ENCODE results near the gene PHC2. TPM values are rescaled to one million over a fixed set of nuclear protein-coding genes. Genes with fewer than 3 reads are reported as not detected.
A peak's percentile ranks its signal among the peaks of the same experiment; 100 is the strongest.

PHC2 gene
- polyA plus RNA-seq, 1 donor = 58.2 TPM

DNA sequence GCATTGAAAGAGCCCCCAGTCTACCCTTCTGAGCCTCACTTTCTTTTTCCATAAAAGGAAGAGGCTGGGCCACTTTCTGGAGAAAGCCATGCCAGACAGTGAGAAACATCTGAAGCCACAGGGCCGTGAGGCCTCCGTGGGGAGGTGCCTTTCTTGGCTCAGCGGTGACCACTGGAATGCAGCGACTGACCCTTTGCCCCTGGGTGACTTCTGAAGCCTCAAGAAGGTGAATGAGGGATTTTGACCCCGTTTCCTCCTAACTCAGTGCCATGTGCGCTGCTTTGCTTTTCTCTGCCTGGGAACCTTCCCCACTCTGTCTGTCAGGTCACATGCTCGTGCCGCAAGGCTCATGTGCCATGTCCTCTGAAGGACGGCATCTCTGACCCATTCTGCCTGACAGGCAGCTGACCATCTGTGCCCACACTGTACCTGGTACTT lies 65.3 kb downstream of the PHC2 start:
- Histone ChIP-seq H3K27ac (ENCODE audit: low read length) (peak overlapping the region; percentile 83), H3K27me3 (ENCODE audit: control insufficient read depth, insufficient read depth, low read length) (no peaks in the 10 kb centered on the region), H3K9me3 (ENCODE audit: control insufficient read depth, low read depth, low read length) (no peaks in the 10 kb centered on the region), H3K4me3 (ENCODE audit: low read length) (no peak overlapping the region), H3K4me1 (ENCODE audit: control insufficient read depth, insufficient read depth, low read length) (peaks cover 17% of the 10 kb centered on the region), H3K36me3 (ENCODE audit: control insufficient read depth, insufficient read depth, low read length) (no peaks in the 10 kb centered on the region)
- no peak for DNase-seq
- WGBS (ENCODE audit: insufficient coverage, low lambda C conversion rate) = no CpG with 5 or more reads among the region's 9 CpGs

DNA sequence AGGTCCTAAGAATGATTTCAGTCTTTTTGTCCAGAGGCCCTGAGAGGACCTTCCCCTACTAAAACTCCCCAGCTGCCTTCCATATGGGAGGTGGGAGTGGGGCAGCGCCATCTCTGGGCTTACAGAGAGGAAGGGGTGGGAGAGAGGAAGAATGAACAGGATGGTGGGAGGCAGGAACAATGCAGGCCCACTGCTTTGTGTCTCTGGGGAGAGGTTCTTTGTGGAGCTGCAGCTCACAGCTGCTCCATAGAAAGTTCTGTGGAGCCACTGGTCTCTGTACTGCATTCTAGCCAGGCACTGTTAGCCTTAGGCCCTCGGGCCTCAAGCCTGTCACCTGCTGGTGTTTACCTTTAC lies 66.4 kb downstream of the PHC2 start:
- Histone ChIP-seq H3K4me3 (ENCODE audit: low read length) (no peak overlapping the region), H3K36me3 (ENCODE audit: control insufficient read depth, insufficient read depth, low read length) (no peaks in the 10 kb centered on the region), H3K4me1 (ENCODE audit: control insufficient read depth, insufficient read depth, low read length) (peaks cover 17% of the 10 kb centered on the region), H3K27ac (ENCODE audit: low read length) (peak overlapping the region; percentile 83), H3K9me3 (ENCODE audit: control insufficient read depth, low read depth, low read length) (no peaks in the 10 kb centered on the region), H3K27me3 (ENCODE audit: control insufficient read depth, insufficient read depth, low read length) (no peaks in the 10 kb centered on the region)
- no CpG with 5 or more reads among the region's 2 CpGs for WGBS (ENCODE audit: insufficient coverage, low lambda C conversion rate)
- DNase-seq = no peak

DNA sequence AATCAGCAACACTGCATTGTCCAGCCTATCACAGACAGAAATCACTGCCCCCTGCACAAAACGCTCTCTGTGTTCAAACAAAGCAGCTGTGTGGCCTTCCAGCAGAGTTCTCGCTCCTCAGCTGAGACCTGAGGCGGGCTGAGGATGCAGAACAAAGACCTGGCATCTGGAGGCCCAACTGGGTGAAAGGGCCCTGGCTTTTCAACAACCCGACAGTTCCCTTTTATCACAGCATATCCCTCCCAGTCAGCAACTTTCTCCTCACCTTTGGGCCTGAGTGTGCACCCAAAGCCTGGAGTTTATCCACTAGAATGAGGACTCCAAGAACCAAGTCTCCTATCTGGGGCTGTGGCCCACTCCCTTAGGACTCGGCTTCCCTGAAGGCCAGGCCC lies 67.4 kb downstream of the PHC2 start:
- Histone ChIP-seq H3K36me3 (ENCODE audit: control insufficient read depth, insufficient read depth, low read length) (no peaks in the 10 kb centered on the region), H3K9me3 (ENCODE audit: control insufficient read depth, low read depth, low read length) (no peaks in the 10 kb centered on the region), H3K27me3 (ENCODE audit: control insufficient read depth, insufficient read depth, low read length) (no peaks in the 10 kb centered on the region), H3K27ac (ENCODE audit: low read length) (peak overlapping the region; percentile 83), H3K4me1 (ENCODE audit: control insufficient read depth, insufficient read depth, low read length) (peaks cover 17% of the 10 kb centered on the region), H3K4me3 (ENCODE audit: low read length) (no peak overlapping the region)
- DNase-seq = no peak
- no CpG with 5 or more reads among the region's 5 CpGs for WGBS (ENCODE audit: insufficient coverage, low lambda C conversion rate)

DNA sequence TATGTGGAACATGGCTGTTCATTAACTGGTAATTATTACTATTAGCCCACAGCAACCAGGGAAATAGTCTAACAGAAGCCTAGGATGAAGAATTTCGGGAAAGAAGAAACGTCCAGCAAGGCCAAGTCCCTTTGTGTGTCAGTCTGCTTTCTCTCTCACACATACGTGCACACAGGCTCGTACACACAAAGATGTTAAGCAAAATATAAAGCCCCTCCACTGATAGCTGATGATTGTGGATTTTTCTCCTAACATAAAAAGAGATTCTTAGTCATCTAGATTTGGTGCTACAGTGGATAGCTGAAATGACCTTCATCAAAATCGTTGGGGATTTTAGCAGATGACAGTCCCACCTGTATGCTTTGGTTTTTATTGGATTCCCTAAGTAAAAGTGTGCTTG lies 67.9 kb downstream of the PHC2 start:
- no CpG with 5 or more reads among the region's 5 CpGs for WGBS (ENCODE audit: insufficient coverage, low lambda C conversion rate)
- H3K27ac ChIP-seq (ENCODE audit: low read length) = peak overlapping the region; percentile 83
- no peak overlapping the region for H3K4me3 ChIP-seq (ENCODE audit: low read length)
- peaks cover 17% of the 10 kb centered on the region for H3K4me1 ChIP-seq (ENCODE audit: control insufficient read depth, insufficient read depth, low read length)
- H3K36me3 ChIP-seq (ENCODE audit: control insufficient read depth, insufficient read depth, low read length) = no peaks in the 10 kb centered on the region
- DNase-seq = no peak
- H3K27me3 ChIP-seq (ENCODE audit: control insufficient read depth, insufficient read depth, low read length) = no peaks in the 10 kb centered on the region
- no peaks in the 10 kb centered on the region for H3K9me3 ChIP-seq (ENCODE audit: control insufficient read depth, low read depth, low read length)

DNA sequence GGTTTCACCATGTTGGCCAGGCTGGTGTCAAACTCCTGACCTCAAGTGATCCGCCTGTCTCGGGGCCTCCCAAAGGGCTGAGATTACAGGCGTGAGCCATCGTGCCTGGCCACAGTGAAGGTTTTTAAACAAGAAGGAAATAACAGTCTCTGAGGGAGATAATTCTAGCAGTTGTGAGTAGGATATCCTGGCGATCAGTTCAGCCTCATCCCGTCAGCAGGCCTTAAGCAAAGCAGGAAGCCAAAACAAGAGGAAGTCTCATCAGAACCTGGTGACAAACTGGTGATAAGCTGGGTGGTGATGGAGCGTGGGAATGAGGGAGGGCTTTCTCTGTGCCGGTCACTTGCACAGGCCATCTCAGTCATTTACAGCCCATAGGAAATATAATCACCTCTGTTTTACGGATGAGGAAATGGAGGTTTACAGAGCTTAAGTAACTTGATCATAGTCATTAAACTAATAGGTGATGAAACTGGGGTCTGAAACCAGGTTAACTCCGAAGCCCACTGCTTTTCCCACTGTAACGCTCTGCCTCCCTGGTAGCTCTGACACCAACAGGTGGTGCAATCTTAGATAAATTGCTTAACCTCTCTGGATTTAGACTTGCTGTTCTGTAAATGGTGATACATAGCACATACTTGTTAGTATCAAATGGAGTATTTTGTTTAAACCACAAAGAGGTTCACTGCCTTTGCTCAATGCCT lies 69.2 kb downstream of the PHC2 start:
- WGBS (ENCODE audit: insufficient coverage, low lambda C conversion rate) = 93% methylated on average over 3 of the region's 11 CpGs

DNA sequence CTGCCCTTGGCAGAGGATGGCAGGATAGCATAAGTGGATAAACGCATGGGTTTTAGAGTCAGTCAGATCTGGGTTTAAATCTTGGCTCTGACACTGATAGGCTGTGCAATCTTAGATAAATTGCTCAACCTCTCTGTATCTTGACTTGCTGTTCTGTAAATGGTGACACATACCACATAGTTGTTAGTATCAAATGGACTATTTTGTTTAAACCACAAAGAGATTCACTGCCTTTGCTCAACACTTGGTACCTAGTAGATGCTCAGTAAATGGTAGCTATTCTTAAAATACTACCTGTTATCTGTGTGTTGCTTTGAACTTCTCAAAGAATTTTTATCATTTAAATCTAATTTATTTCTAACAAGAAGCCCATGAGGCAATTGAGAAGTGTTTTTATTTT lies 70.5 kb downstream of the PHC2 start:
- Histone ChIP-seq H3K27ac (ENCODE audit: low read length) (no peak overlapping the region), H3K27me3 (ENCODE audit: control insufficient read depth, insufficient read depth, low read length) (no peaks in the 10 kb centered on the region), H3K4me1 (ENCODE audit: control insufficient read depth, insufficient read depth, low read length) (peaks cover 17% of the 10 kb centered on the region), H3K4me3 (ENCODE audit: low read length) (no peak overlapping the region), H3K36me3 (ENCODE audit: control insufficient read depth, insufficient read depth, low read length) (peaks cover 3% of the 10 kb centered on the region), H3K9me3 (ENCODE audit: control insufficient read depth, low read depth, low read length) (no peaks in the 10 kb centered on the region)
- WGBS (ENCODE audit: insufficient coverage, low lambda C conversion rate) = no CpG with 5 or more reads among the region's 1 CpG
- DNase-seq = no peak

More for the DNA sequence above, 69.2 kb downstream of the PHC2 start:
- Histone ChIP-seq H3K27me3 (ENCODE audit: control insufficient read depth, insufficient read depth, low read length) (no peaks in the 10 kb centered on the region), H3K27ac (ENCODE audit: low read length) (no peak overlapping the region), H3K9me3 (ENCODE audit: control insufficient read depth, low read depth, low read length) (no peaks in the 10 kb centered on the region), H3K4me1 (ENCODE audit: control insufficient read depth, insufficient read depth, low read length) (peaks cover 17% of the 10 kb centered on the region), H3K36me3 (ENCODE audit: control insufficient read depth, insufficient read depth, low read length) (no peaks in the 10 kb centered on the region), H3K4me3 (ENCODE audit: low read length) (no peak overlapping the region)
- no peak for DNase-seq

DNA sequence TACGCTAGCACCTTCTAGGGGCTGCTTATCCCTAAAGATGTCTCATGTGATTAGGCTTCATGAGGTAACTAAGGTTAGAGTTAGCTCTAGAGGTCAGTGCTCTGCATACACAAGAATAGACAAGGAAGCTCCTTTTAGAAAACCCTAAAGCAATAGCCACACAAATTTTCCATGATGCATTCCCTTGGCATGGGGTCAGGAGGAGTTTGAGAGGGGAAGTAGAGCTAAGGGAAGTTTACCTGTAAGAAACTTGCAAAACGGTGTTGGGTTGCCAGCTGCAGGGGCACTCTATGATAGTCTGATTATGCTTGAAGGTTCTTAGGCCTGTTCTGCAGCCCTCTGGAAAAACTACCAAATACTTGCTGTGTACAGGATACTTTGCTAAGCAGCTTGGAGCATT lies 71.0 kb downstream of the PHC2 start:
- Histone ChIP-seq H3K9me3 (ENCODE audit: control insufficient read depth, low read depth, low read length) (no peaks in the 10 kb centered on the region), H3K27ac (ENCODE audit: low read length) (no peak overlapping the region), H3K36me3 (ENCODE audit: control insufficient read depth, insufficient read depth, low read length) (peaks cover 5% of the 10 kb centered on the region), H3K4me3 (ENCODE audit: low read length) (no peak overlapping the region), H3K27me3 (ENCODE audit: control insufficient read depth, insufficient read depth, low read length) (no peaks in the 10 kb centered on the region), H3K4me1 (ENCODE audit: control insufficient read depth, insufficient read depth, low read length) (peaks cover 16% of the 10 kb centered on the region)
- WGBS (ENCODE audit: insufficient coverage, low lambda C conversion rate) = no CpG with 5 or more reads among the region's 2 CpGs
- DNase-seq = no peak

DNA sequence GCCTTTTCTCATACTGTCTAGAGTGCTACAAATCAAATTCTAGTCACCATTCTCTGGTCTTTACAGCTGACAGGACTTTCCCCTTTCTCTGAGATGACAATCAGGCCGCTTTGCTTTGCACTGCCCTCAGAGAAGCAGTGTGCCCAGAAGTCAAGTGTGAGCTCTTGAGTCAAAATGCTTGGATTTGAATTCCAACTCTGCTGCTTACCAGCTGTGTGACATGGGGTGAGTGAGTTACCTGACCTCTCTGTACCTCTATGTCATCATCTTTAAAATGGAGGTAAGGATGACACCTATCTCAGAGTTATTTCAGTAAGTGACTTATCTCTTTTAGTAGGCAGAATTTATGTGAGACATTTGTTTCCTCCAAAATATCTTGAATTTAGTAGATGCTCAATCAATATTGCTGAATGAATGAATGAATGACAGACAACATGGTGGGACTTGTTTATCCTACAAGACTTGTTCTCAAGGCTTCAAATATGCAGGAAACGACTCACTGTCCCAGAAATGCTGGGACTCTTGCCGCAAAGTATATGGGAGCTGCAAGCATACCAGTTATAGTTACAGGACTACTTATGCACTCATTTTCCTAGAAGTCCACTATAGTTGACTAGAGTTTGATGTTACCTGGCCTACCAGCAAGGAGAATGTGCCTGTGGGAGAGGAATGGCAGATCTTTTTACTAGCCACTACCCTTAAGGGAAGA lies 71.9 kb downstream of the PHC2 start:
- Histone ChIP-seq H3K27me3 (ENCODE audit: control insufficient read depth, insufficient read depth, low read length) (no peaks in the 10 kb centered on the region), H3K9me3 (ENCODE audit: control insufficient read depth, low read depth, low read length) (no peaks in the 10 kb centered on the region), H3K4me3 (ENCODE audit: low read length) (no peak overlapping the region), H3K36me3 (ENCODE audit: control insufficient read depth, insufficient read depth, low read length) (peaks cover 12% of the 10 kb centered on the region), H3K4me1 (ENCODE audit: control insufficient read depth, insufficient read depth, low read length) (peaks cover 9% of the 10 kb centered on the region), H3K27ac (ENCODE audit: low read length) (no peak overlapping the region)
- WGBS (ENCODE audit: insufficient coverage, low lambda C conversion rate) = no CpG with 5 or more reads among the region's 3 CpGs
- DNase-seq = no peak

DNA sequence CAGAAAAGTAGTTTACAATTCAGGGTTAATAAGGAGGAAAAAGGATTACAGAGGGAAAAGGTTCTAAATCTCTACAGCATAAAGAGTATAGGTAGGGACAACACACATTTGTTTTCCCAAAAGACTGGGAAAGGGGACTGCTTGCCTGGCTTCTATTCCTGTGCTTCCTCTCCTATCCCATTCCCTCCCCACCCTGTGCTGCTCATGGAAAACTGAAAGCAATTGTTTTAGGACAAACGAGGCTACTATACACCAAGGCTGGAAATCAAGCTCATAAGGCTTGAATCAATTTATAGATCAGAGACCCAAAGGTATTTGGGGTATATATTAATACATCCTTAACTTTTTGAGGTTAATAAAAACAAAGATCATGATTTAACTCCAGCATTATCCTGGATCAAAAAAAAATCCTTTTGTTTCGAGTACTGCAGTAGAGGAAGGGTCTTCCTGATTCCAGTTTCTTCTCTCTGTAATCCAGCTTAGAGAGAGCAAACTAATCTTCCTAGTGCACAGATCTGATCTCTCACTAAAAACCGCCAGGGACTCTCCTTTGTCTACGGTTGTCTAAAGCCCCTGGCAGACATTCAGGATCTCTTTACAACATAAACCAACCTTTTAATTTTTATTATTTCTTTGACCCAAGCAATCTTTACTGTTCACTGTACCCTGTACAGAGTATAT lies 72.6 kb downstream of the PHC2 start:
- no peak overlapping the region for H3K27ac ChIP-seq (ENCODE audit: low read length)
- no peak for DNase-seq
- no CpG with 5 or more reads among the region's 4 CpGs for WGBS (ENCODE audit: insufficient coverage, low lambda C conversion rate)

DNA sequence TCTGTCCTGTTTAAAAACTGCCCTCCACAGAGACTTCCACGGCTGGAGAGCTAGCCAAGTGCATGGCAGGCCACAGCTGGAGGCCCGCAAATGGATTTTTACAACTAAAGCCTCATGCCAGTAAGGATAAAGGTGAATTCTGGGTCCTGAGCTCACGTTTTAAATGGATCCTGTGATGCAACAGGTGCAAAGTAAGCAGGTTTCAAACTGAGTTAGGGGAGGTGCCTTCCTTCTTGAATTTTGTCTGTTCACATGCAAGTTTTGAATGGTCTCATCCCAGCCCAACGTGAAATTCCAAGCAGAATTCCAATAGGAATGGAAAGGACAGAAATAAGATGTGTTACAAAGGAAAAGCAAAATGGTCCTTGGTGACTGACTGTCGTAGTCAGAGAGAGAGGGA lies 73.8 kb downstream of the PHC2 start:
- H3K4me3 ChIP-seq (ENCODE audit: low read length) = no peak overlapping the region
- WGBS (ENCODE audit: insufficient coverage, low lambda C conversion rate) = 100% methylated on average over 1 of the region's 5 CpGs
- H3K36me3 ChIP-seq (ENCODE audit: control insufficient read depth, insufficient read depth, low read length) = peaks cover 12% of the 10 kb centered on the region
- no peaks in the 10 kb centered on the region for H3K9me3 ChIP-seq (ENCODE audit: control insufficient read depth, low read depth, low read length)
- no peaks in the 10 kb centered on the region for H3K27me3 ChIP-seq (ENCODE audit: control insufficient read depth, insufficient read depth, low read length)
- H3K4me1 ChIP-seq (ENCODE audit: control insufficient read depth, insufficient read depth, low read length) = peaks cover under 1% of the 10 kb centered on the region
- DNase-seq = no peak
- H3K27ac ChIP-seq (ENCODE audit: low read length) = no peak overlapping the region

More for the DNA sequence above, 72.6 kb downstream of the PHC2 start:
- Histone ChIP-seq H3K9me3 (ENCODE audit: control insufficient read depth, low read depth, low read length) (no peaks in the 10 kb centered on the region), H3K4me3 (ENCODE audit: low read length) (no peak overlapping the region), H3K4me1 (ENCODE audit: control insufficient read depth, insufficient read depth, low read length) (peaks cover 4% of the 10 kb centered on the region), H3K27me3 (ENCODE audit: control insufficient read depth, insufficient read depth, low read length) (no peaks in the 10 kb centered on the region), H3K36me3 (ENCODE audit: control insufficient read depth, insufficient read depth, low read length) (peaks cover 12% of the 10 kb centered on the region)

All from large intestine (tissue), 3 donors.